Ectodermal cell (in vitro differentiated cells): ENCODE data around the gene HUS1.

Source experiments
- H3K27ac ChIP-seq: 2 replicates; pipeline ENCODE4 v1.7.0; 2013; ENCODE audit warnings: mild to moderate bottlenecking, low read depth, low read length; ENCODE audit not compliant: insufficient read depth, poor library complexity, severe bottlenecking
- H3K27me3 ChIP-seq: 2 replicates; pipeline ENCODE4 v1.7.0; 2013; ENCODE audit warnings: mild to moderate bottlenecking, low read length; ENCODE audit not compliant: insufficient read depth, control insufficient read depth, poor library complexity, severe bottlenecking
- H3K36me3 ChIP-seq: one replicate; pipeline ENCODE4 v1.7.0; 2013; ENCODE audit warnings: low read length; ENCODE audit not compliant: control insufficient read depth, insufficient read depth
- H3K4me1 ChIP-seq: one replicate; pipeline ENCODE4 v1.7.0; 2013; ENCODE audit warnings: low read length; ENCODE audit not compliant: control insufficient read depth, insufficient read depth
- H3K4me3 ChIP-seq: 2 replicates; pipeline ENCODE4 v1.7.0; 2013; ENCODE audit warnings: low read depth, low read length, control low read depth; ENCODE audit not compliant: insufficient read depth
- H3K9me3 ChIP-seq: 2 replicates; pipeline ENCODE4 v1.7.0; 2013; ENCODE audit warnings: mild to moderate bottlenecking, low read length, moderate library complexity; ENCODE audit not compliant: control insufficient read depth
- WGBS, 2 experiments: methylation state at CpG; one replicate each; pipeline ENCODE4 v1.1.7; 2013; ENCODE audit warnings: missing lambda C conversion rate in 2 of 2; 5-methylcytosine and 5-hydroxymethylcytosine counted together

HUS1 gene

GRCh38 chr7:47962262-47962661 lies 17.2 kb downstream of the HUS1 start:
- H3K36me3 ChIP-seq = peaks cover 55% of the 10 kb centered on the region

GRCh38 chr7:47957156-47957555 lies 22.3 kb downstream of the HUS1 start:
- peaks cover 20% of the 10 kb centered on the region for H3K36me3 ChIP-seq
- no peaks in the 10 kb centered on the region for H3K9me3 ChIP-seq
- H3K27me3 ChIP-seq = no peaks in the 10 kb centered on the region
- 77 to 81% methylated on average over 6 of the region's 6 CpGs for WGBS, 2 experiments
- H3K4me1 ChIP-seq = no peaks in the 10 kb centered on the region
- no peak overlapping the region for H3K4me3 ChIP-seq
- H3K27ac ChIP-seq = no peak overlapping the region

More at GRCh38 chr7:47962262-47962661, 17.2 kb downstream of the HUS1 start:
- H3K27ac ChIP-seq = no peak overlapping the region
- H3K9me3 ChIP-seq = no peaks in the 10 kb centered on the region
- no peaks in the 10 kb centered on the region for H3K4me1 ChIP-seq
- H3K4me3 ChIP-seq = no peak overlapping the region
- H3K27me3 ChIP-seq = no peaks in the 10 kb centered on the region
- 91 to 92% methylated on average over 3 of the region's 3 CpGs for WGBS, 2 experiments

- H3K27me3 ChIP-seq = no peaks in the 10 kb centered on the region
- H3K36me3 ChIP-seq = peaks cover 10% of the 10 kb centered on the region
- H3K27ac ChIP-seq = no peak overlapping the region
- no peak overlapping the region for H3K4me3 ChIP-seq
- no peaks in the 10 kb centered on the region for H3K4me1 ChIP-seq
- no peaks in the 10 kb centered on the region for H3K9me3 ChIP-seq
- WGBS, 2 experiments = 72 to 74% methylated on average over 6 of the region's 6 CpGs
These were observed 23.2 kb downstream of the HUS1 start for GRCh38 chr7:47956220-47956619.

- no peaks in the 10 kb centered on the region for H3K9me3 ChIP-seq
- no peaks in the 10 kb centered on the region for H3K4me1 ChIP-seq
- H3K4me3 ChIP-seq = no peak overlapping the region
- peaks cover 4% of the 10 kb centered on the region for H3K36me3 ChIP-seq
- 95% methylated on average over 4 of the region's 4 CpGs for WGBS, 2 experiments
- H3K27me3 ChIP-seq = no peaks in the 10 kb centered on the region
- H3K27ac ChIP-seq = no peak overlapping the region
These were observed 25.0 kb downstream of the HUS1 start for GRCh38 chr7:47954231-47954911.

- Histone ChIP-seq H3K4me1 (no peaks in the 10 kb centered on the region), H3K27me3 (no peaks in the 10 kb centered on the region), H3K9me3 (no peaks in the 10 kb centered on the region), H3K27ac (no peak overlapping the region), H3K36me3 (peaks cover 4% of the 10 kb centered on the region), H3K4me3 (no peak overlapping the region)
- 96 to 97% methylated on average over 4 of the region's 4 CpGs for WGBS, 2 experiments
These were observed 25.6 kb downstream of the HUS1 start for GRCh38 chr7:47953822-47954221.

GRCh38 chr7:47952224-47952623 lies 27.2 kb downstream of the HUS1 start:
- Histone ChIP-seq H3K4me3 (no peak overlapping the region), H3K4me1 (no peaks in the 10 kb centered on the region), H3K27me3 (no peaks in the 10 kb centered on the region), H3K9me3 (no peaks in the 10 kb centered on the region), H3K36me3 (peaks cover 4% of the 10 kb centered on the region), H3K27ac (no peak overlapping the region)
- WGBS, 2 experiments = 87 to 90% methylated on average over 4 of the region's 4 CpGs

GRCh38 chr7:47951374-47951773 lies 28.0 kb downstream of the HUS1 start:
- Histone ChIP-seq H3K27me3 (no peaks in the 10 kb centered on the region), H3K4me1 (no peaks in the 10 kb centered on the region), H3K9me3 (no peaks in the 10 kb centered on the region), H3K4me3 (no peak overlapping the region), H3K27ac (no peak overlapping the region), H3K36me3 (peaks cover 4% of the 10 kb centered on the region)

- Histone ChIP-seq H3K4me3 (no peak overlapping the region), H3K27me3 (no peaks in the 10 kb centered on the region), H3K9me3 (no peaks in the 10 kb centered on the region), H3K36me3 (peaks cover under 1% of the 10 kb centered on the region), H3K27ac (no peak overlapping the region), H3K4me1 (no peaks in the 10 kb centered on the region)
- WGBS, 2 experiments = 75 to 79% methylated on average over 9 to 11 of the region's 11 CpGs
These were observed 28.7 kb downstream of the HUS1 start for GRCh38 chr7:47950714-47951113.

GRCh38 chr7:47949703-47950102 lies 29.7 kb downstream of the HUS1 start:
- no peak overlapping the region for H3K4me3 ChIP-seq
- WGBS, 2 experiments = 91 to 95% methylated on average over 4 of the region's 4 CpGs
- no peaks in the 10 kb centered on the region for H3K27me3 ChIP-seq
- no peaks in the 10 kb centered on the region for H3K36me3 ChIP-seq
- no peak overlapping the region for H3K27ac ChIP-seq
- H3K4me1 ChIP-seq = no peaks in the 10 kb centered on the region
- no peaks in the 10 kb centered on the region for H3K9me3 ChIP-seq

GRCh38 chr7:47948141-47948790 lies 31.1 kb downstream of the HUS1 start, which contains the start of gene PKD1L1:
Gene PKD1L1, minus strand, starts transcription at chr7:47948466. Its CDS starts 26 bp downstream, at chr7:47948440.
- no peak within 1 kb of the TSS for H3K27ac ChIP-seq
- H3K4me3 ChIP-seq = no peak within 1 kb of the TSS
- H3K9me3 ChIP-seq = no peaks in the 10 kb centered on the region
- no peaks in the 10 kb centered on the region for H3K4me1 ChIP-seq
- 91 to 93% methylated on average over 7 of the region's 7 CpGs for WGBS, 2 experiments
- no peaks in the 10 kb centered on the region for H3K27me3 ChIP-seq
- no peaks in the 10 kb centered on the region for H3K36me3 ChIP-seq
